ENCODE measurements around the gene FAM237A. TPM values are rescaled to one million over a fixed set of nuclear protein-coding genes. Genes with fewer than 3 reads are reported as not detected.

The FAM237A gene
- polyA plus RNA-seq, 1 experiment, result not detected

- no peak for TF ChIP-seq CTCF (IDR thresholded peaks at IDR 0.05; ENCODE audit: low read depth, low read length)
- ChIA-PET CTCF (no interaction called here), POLR2A (no interaction called here)
- DNase-seq (ENCODE audit: low read depth, low spot score), result no peak
- no peak overlapping the region for H3K4me3 ChIP-seq (ENCODE audit: low read depth, low read length)
- H3K9me3 ChIP-seq (ENCODE audit: control insufficient read depth, insufficient read depth, low read length), result no peaks in the 10 kb centered on the region
- no peaks in the 10 kb centered on the region for H3K27me3 ChIP-seq (ENCODE audit: control insufficient read depth, insufficient read depth, low read length)
- H3K27ac ChIP-seq (ENCODE audit: low read depth, low read length), result no peak overlapping the region
These were observed 41.3 kb downstream of the FAM237A start for GRCh38 chr2:206683546-206683945.

- TF ChIP-seq CTCF (IDR thresholded peaks at IDR 0.05; ENCODE audit: low read depth, low read length), result no peak
- no peaks in the 10 kb centered on the region for H3K9me3 ChIP-seq (ENCODE audit: control insufficient read depth, insufficient read depth, low read length)
- H3K4me3 ChIP-seq (ENCODE audit: low read depth, low read length), result no peak overlapping the region
- no peak for DNase-seq (ENCODE audit: low read depth, low spot score)
- H3K27me3 ChIP-seq (ENCODE audit: control insufficient read depth, insufficient read depth, low read length), result no peaks in the 10 kb centered on the region
- POLR2A ChIA-PET, result no interaction called here
- CTCF ChIA-PET, result interaction anchor here (1.8 kb wide), 1 partner anchor 94 kb away, joined by 7 read pairs; no protein-coding TSS in a partner anchor
- no peak overlapping the region for H3K27ac ChIP-seq (ENCODE audit: low read depth, low read length)
These were observed 46.2 kb downstream of the FAM237A start for GRCh38 chr2:206688453-206688852.

GRCh38 chr2:206688990-206689389 lies 46.7 kb downstream of the FAM237A start:
- CTCF ChIA-PET, result interaction anchor here (1.8 kb wide), 1 partner anchor 93 kb away, joined by 7 read pairs; no protein-coding TSS in a partner anchor

GRCh38 chr2:206692971-206693370 lies 50.7 kb downstream of the FAM237A start:
- H3K9me3 ChIP-seq (ENCODE audit: control insufficient read depth, insufficient read depth, low read length), result no peaks in the 10 kb centered on the region
- no peak overlapping the region for H3K4me3 ChIP-seq (ENCODE audit: low read depth, low read length)
- H3K27ac ChIP-seq (ENCODE audit: low read depth, low read length), result no peak overlapping the region
- ChIA-PET CTCF (no interaction called here), POLR2A (no interaction called here)
- no peaks in the 10 kb centered on the region for H3K27me3 ChIP-seq (ENCODE audit: control insufficient read depth, insufficient read depth, low read length)
- TF ChIP-seq CTCF (IDR thresholded peaks at IDR 0.05; ENCODE audit: low read depth, low read length), result no peak
- DNase-seq (ENCODE audit: low read depth, low spot score), result no peak

More at GRCh38 chr2:206688990-206689389, 46.7 kb downstream of the FAM237A start:
- no peaks in the 10 kb centered on the region for H3K9me3 ChIP-seq (ENCODE audit: control insufficient read depth, insufficient read depth, low read length)
- H3K4me3 ChIP-seq (ENCODE audit: low read depth, low read length), result no peak overlapping the region
- DNase-seq (ENCODE audit: low read depth, low spot score), result no peak
- H3K27me3 ChIP-seq (ENCODE audit: control insufficient read depth, insufficient read depth, low read length), result no peaks in the 10 kb centered on the region
- POLR2A ChIA-PET, result no interaction called here
- TF ChIP-seq CTCF (IDR thresholded peaks at IDR 0.05; ENCODE audit: low read depth, low read length), result no peak
- H3K27ac ChIP-seq (ENCODE audit: low read depth, low read length), result no peak overlapping the region

- H3K4me3 ChIP-seq (ENCODE audit: low read depth, low read length), result no peak overlapping the region
- no peaks in the 10 kb centered on the region for H3K27me3 ChIP-seq (ENCODE audit: control insufficient read depth, insufficient read depth, low read length)
- ChIA-PET POLR2A (no interaction called here), CTCF (interaction anchor here (0.8 to 4.8 kb wide), 2 partner anchors 21 to 89 kb away, joined by 4 to 48 read pairs; no protein-coding TSS in a partner anchor)
- TF ChIP-seq CTCF (IDR thresholded peaks at IDR 0.05; ENCODE audit: low read depth, low read length), result peak; percentile 66
- H3K9me3 ChIP-seq (ENCODE audit: control insufficient read depth, insufficient read depth, low read length), result no peaks in the 10 kb centered on the region
- no peak overlapping the region for H3K27ac ChIP-seq (ENCODE audit: low read depth, low read length)
- DNase-seq (ENCODE audit: low read depth, low spot score), result peak; percentile 27
These were observed 51.3 kb downstream of the FAM237A start for GRCh38 chr2:206693399-206694137.
